H1 (cell line): ENCODE data around the gene BUB1B.

Source experiments
- ATF3 ChIP-seq: IDR thresholded peaks from 2 replicates; pipeline ENCODE4 v1.6.1; 2011; ENCODE audit warnings: low read depth, mild to moderate bottlenecking, low read length; ENCODE audit not compliant: insufficient read depth
- BACH1 ChIP-seq: IDR thresholded peaks from 2 replicates; pipeline ENCODE4 v1.6.1; 2012; ENCODE audit warnings: low read length, improper control_type of control experiment
- CBX8 ChIP-seq: fragments of 300-800, 300-1000 bp; sonication (generic); IDR thresholded peaks from 2 replicates; pipeline ENCODE4 v1.7.1; 2016; ENCODE audit warnings: low read depth, low read length, borderline replicate concordance
- CTCF ChIP-seq, 3 experiments: IDR thresholded peaks; 1 replicate in 2 of 3; 2 replicates in 1 of 3; pipeline versions ENCODE4 v1.5.1 to v1.6.1; 2011; ENCODE audit warnings: low read length in 3 of 3, mild to moderate bottlenecking in 3 of 3, inconsistent platforms in 2 of 3, low read depth in 1 of 3, moderate library complexity in 1 of 3; ENCODE audit not compliant: insufficient read depth in 1 of 3; ENCODE audit errors: control extremely low read depth in 1 of 3
- EP300 ChIP-seq, 2 experiments: IDR thresholded peaks; 1 replicate in 1 of 2; 2 replicates in 1 of 2; pipeline ENCODE4 v1.6.1; 2011 to 2012; ENCODE audit warnings: low read depth in 2 of 2, low read length in 2 of 2, mild to moderate bottlenecking in 2 of 2, borderline replicate concordance in 1 of 2, inconsistent platforms in 1 of 2, moderate library complexity in 1 of 2
- EZH2 ChIP-seq: fragments of 200-600 bp; sonication (generic); IDR thresholded peaks from 2 replicates; pipeline ENCODE4 v1.7.1; 2012; ENCODE audit warnings: low read depth, mild to moderate bottlenecking, moderate library complexity, low read length, inconsistent platforms; ENCODE audit not compliant: severe bottlenecking
- GTF2F1 ChIP-seq: IDR thresholded peaks from 2 replicates; pipeline ENCODE4 v1.6.1; 2012; ENCODE audit warnings: low read depth, low read length, improper control_type of control experiment, borderline replicate concordance
- KDM5A ChIP-seq: fragments of 200-600 bp; IDR thresholded peaks from 2 replicates; pipeline ENCODE4 v1.7.1; 2012; ENCODE audit warnings: mild to moderate bottlenecking, low read length, inconsistent platforms, mixed read lengths
- POLR2A ChIP-seq, 2 experiments: IDR thresholded peaks; 1 replicate in 1 of 2; 2 replicates in 1 of 2; pipeline ENCODE4 v1.6.1; 2011; ENCODE audit warnings: low read depth in 2 of 2, low read length in 2 of 2, mild to moderate bottlenecking in 2 of 2; ENCODE audit errors: control extremely low read depth in 1 of 2
- RAD21 ChIP-seq, 2 experiments: IDR thresholded peaks in 1 of 2; conservative IDR thresholded peaks in 1 of 2; 2 replicates each; pipeline ENCODE4 v1.6.1; 2011; ENCODE audit warnings: low read depth in 2 of 2, low read length in 2 of 2, improper control_type of control experiment in 1 of 2, inconsistent platforms in 1 of 2, mild to moderate bottlenecking in 1 of 2, moderate library complexity in 1 of 2
- TAF7 ChIP-seq: optimal IDR thresholded peaks from 2 replicates; pipeline ENCODE3; 2011; ENCODE audit warnings: low read depth, mild to moderate bottlenecking, inconsistent platforms, low read length, moderate library complexity, borderline replicate concordance
- TCF12 ChIP-seq: IDR thresholded peaks from 2 replicates; pipeline ENCODE4 v1.6.1; 2011; ENCODE audit warnings: low read depth, mild to moderate bottlenecking, low read length
- YY1 ChIP-seq: IDR thresholded peaks from 2 replicates; pipeline ENCODE4 v1.6.1; 2011; ENCODE audit warnings: low read depth, mild to moderate bottlenecking, low read length
- ZNF274 ChIP-seq: IDR thresholded peaks from 2 replicates; pipeline ENCODE4 v1.7.0; 2012; ENCODE audit warnings: low read length, borderline replicate concordance; ENCODE audit errors: extremely low read depth

GRCh38 chr15:40222131-40222530, 61.3 kb downstream of the BUB1B start:
- no peak for TF ChIP-seq GTF2F1
- no peak for TF ChIP-seq EP300 (IDR thresholded peaks at IDR 0.05; ENCODE audit: borderline replicate concordance in 1 of 2, low read depth in 2 of 2, low read length in 2 of 2)
- TF ChIP-seq TCF12 = no peak
- TF ChIP-seq KDM5A = no peak
- no peak for TF ChIP-seq YY1
- no peak for TF ChIP-seq BACH1
- no peak for TF ChIP-seq CTCF (IDR thresholded peaks at IDR 0.05; ENCODE audit: control extremely low read depth in 1 of 3, insufficient read depth in 1 of 3, low read depth in 1 of 3, low read length in 3 of 3)
- TF ChIP-seq ATF3 = no peak
- no peak for TF ChIP-seq RAD21 (IDR thresholded peaks at IDR 0.05 in 1 of 2, conservative IDR thresholded peaks at IDR 0.05 in 1 of 2; ENCODE audit: low read depth in 2 of 2, low read length in 2 of 2)
- TF ChIP-seq EZH2 = no peak
- TF ChIP-seq POLR2A (IDR thresholded peaks at IDR 0.05; ENCODE audit: control extremely low read depth in 1 of 2, low read depth in 2 of 2, low read length in 2 of 2) = no peak
- no peak for TF ChIP-seq ZNF274
- TF ChIP-seq TAF7 = no peak
- no peak for TF ChIP-seq CBX8
